Dendritic cell treated with granulocyte-macrophage colony-stimulating factor and Interleukin-4, amounts not matched to agents 40 ng/mL and 50 ng/mL, for 4 days (primary cell): ENCODE results near the gene RAMP3.

Experiments used
- H3K27ac Mint-ChIP-seq: one replicate; pipeline ENCODE4 v1.8.0; 2022; ENCODE audit warnings: mild to moderate bottlenecking, mixed read lengths
- H3K27me3 Mint-ChIP-seq: one replicate; pipeline ENCODE4 v1.8.0; 2022; ENCODE audit warnings: mild to moderate bottlenecking, mixed read lengths
- H3K36me3 Mint-ChIP-seq: one replicate; pipeline ENCODE4 v1.8.0; 2022; ENCODE audit warnings: low read depth, mixed read lengths
- H3K4me1 Mint-ChIP-seq: one replicate; pipeline ENCODE4 v1.8.0; 2022; ENCODE audit warnings: low read depth, mixed read lengths
- H3K4me3 Mint-ChIP-seq: one replicate; pipeline ENCODE4 v1.8.0; 2022; ENCODE audit warnings: mild to moderate bottlenecking, moderate library complexity, mixed read lengths
- H3K9me3 Mint-ChIP-seq: one replicate; pipeline ENCODE4 v1.8.0; 2022; ENCODE audit warnings: mixed read lengths
- intact Hi-C: fragments of 100-400 bp; cut with micrococcal nuclease; formaldehyde crosslinking; loops from one replicate; pipeline ENCODE4 v1.15.0; 2022

RAMP3 gene

DNA sequence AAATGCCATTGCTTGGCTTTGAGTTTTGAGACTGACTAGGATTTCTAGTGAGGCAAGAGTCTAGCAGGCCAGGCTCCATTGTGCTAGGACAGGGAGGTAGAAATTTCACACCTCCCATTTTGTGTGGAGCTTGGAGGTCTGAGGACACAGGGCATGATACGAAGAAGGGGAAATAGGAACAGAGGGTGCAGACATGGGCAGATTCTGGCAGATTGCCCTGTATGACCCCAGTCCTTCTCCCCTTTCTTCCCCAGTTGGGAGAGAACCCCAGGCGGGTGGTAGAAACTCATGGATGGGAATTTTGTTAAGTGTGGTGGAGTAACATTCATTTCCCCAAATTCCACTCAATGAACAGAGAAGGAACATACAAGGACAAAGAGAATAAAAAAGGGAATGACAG lies 54.4 kb downstream of the RAMP3 start:
- H3K4me3 Mint-ChIP-seq: no peak overlapping the region

DNA sequence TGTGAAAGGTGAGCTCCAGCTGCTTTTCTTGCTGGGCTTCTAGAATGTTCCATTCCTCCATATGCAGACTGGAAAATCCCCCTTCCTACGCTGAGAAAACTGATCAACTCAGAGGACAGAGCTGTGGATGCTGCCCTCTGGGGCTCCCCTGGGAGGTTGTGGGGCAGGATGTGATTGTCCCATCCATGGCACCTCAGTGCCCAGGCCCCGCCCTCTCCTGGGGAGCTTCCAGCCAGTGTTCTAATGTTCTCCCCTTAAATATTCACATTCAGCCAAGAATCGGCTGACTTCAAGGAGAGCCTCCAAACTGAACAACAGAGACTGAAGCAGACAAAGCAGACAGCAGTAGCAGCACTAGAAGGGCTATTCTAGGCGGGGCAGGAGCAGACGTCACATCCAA lies 55.0 kb downstream of the RAMP3 start:
- H3K9me3 Mint-ChIP-seq: no peaks in the 10 kb centered on the region
- H3K36me3 Mint-ChIP-seq: no peaks in the 10 kb centered on the region
- peaks cover 43% of the 10 kb centered on the region for H3K27me3 Mint-ChIP-seq
- intact Hi-C loops: no loop called here
- H3K27ac Mint-ChIP-seq: no peak overlapping the region
- H3K4me1 Mint-ChIP-seq: no peaks in the 10 kb centered on the region
- no peak overlapping the region for H3K4me3 Mint-ChIP-seq

More for the DNA sequence above, 54.4 kb downstream of the RAMP3 start:
- intact Hi-C loops: no loop called here
- Mint-ChIP-seq H3K36me3 (no peaks in the 10 kb centered on the region), H3K4me1 (no peaks in the 10 kb centered on the region), H3K9me3 (no peaks in the 10 kb centered on the region), H3K27me3 (peaks cover 45% of the 10 kb centered on the region), H3K27ac (no peak overlapping the region)

DNA sequence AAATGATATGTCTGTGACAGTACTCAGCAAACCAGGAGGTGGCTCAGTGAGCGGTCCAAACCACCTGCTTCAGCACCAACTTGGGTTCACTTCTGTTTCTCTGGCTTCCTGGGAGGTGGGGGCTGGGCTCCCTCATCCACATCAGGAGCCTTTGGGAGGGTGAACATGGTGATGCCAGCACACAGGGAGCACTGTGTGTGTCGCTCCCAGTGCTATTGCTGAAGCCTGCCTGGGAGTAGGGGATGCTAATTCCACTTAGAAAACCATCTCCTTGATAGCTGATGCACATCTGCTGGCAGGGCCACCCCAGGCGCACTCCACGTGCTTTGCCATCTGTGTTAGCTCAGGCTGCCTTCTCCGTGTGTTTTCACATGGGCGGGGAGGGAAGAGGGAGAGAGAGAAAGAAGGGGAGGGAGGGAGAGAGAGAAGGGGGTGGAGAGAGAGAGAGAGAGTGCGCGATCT lies 58.0 kb downstream of the RAMP3 start:
- H3K4me3 Mint-ChIP-seq: no peak overlapping the region
- no peak overlapping the region for H3K27ac Mint-ChIP-seq
- intact Hi-C loops: no loop called here
- peaks cover 36% of the 10 kb centered on the region for H3K27me3 Mint-ChIP-seq
- H3K4me1 Mint-ChIP-seq: no peaks in the 10 kb centered on the region
- H3K9me3 Mint-ChIP-seq: no peaks in the 10 kb centered on the region
- H3K36me3 Mint-ChIP-seq: no peaks in the 10 kb centered on the region

DNA sequence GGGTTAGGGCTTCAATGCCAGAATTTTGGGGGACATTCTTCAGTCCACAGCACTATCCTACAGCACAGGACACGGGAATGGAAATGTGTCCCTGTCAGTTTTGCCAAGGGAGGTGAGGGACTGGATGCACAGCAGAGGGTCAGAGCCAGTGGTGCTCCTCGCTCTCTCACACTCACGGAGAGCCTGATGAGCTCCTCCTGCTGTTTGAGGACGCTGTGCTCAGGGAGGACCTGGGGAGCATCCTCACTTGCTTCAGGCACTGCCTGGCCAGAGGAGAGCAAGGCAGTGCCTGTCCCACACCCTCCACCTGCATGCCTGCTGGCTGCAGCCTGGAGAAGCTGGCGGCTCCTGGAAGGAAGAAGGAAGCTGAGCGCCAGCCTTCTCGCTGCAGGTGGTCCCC lies 58.6 kb downstream of the RAMP3 start:
- Mint-ChIP-seq H3K27me3 (peaks cover 35% of the 10 kb centered on the region), H3K4me3 (no peak overlapping the region), H3K4me1 (no peaks in the 10 kb centered on the region), H3K27ac (no peak overlapping the region), H3K9me3 (no peaks in the 10 kb centered on the region), H3K36me3 (no peaks in the 10 kb centered on the region)
- intact Hi-C loops: no loop called here

DNA sequence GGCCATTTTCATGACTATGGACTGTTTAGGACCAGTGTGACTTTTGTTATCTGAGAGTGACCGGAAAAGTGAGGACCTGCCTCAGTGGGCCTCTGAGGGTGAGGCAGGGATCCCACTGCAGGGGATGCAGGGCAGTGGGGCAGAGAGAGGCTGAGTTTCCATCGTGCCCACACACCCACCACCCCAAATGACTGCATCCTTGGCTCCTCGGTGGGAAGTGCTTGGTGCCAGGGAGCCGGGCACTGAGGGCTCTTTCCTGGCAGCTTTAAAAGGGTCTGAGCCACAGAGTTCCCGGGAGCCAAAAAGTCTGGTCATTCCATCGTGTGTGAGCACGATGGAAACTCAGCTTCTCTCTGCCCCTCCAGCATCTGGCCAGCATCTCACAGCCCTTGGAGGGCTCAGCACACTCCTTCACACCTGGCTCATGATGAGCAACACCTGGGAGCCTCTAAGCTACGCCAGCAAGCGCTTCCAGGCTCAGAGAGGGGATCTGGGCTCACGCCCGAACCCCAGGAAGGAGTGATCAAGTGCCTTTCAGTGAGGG lies 59.1 kb downstream of the RAMP3 start:
- Mint-ChIP-seq H3K4me3 (no peak overlapping the region), H3K36me3 (no peaks in the 10 kb centered on the region), H3K9me3 (no peaks in the 10 kb centered on the region), H3K27ac (no peak overlapping the region), H3K27me3 (peaks cover 33% of the 10 kb centered on the region), H3K4me1 (no peaks in the 10 kb centered on the region)
- intact Hi-C loops: no loop called here

DNA sequence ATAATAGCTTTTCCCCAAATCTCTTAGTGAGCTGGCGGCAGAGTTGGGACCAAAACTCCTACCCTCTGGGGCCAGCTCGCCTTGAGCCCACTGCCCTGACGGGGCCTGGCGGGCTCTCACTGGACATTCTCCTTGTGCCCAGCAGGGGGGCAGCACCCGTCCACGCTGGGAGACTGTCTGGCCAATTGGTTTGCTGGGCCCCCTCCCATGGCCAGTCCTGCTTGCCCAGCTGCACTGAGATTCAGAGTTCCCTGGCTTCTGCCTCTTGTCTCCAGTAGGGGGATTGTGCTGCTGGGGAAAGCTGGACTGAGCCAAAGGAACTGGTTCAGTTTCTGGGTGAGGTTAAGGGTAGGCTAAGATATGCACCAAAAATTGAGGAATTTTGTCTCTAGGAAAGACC lies 59.8 kb downstream of the RAMP3 start:
- Mint-ChIP-seq H3K27me3 (peaks cover 32% of the 10 kb centered on the region), H3K36me3 (no peaks in the 10 kb centered on the region), H3K27ac (no peak overlapping the region), H3K9me3 (no peaks in the 10 kb centered on the region), H3K4me1 (no peaks in the 10 kb centered on the region), H3K4me3 (no peak overlapping the region)
- intact Hi-C loops: no loop called here

DNA sequence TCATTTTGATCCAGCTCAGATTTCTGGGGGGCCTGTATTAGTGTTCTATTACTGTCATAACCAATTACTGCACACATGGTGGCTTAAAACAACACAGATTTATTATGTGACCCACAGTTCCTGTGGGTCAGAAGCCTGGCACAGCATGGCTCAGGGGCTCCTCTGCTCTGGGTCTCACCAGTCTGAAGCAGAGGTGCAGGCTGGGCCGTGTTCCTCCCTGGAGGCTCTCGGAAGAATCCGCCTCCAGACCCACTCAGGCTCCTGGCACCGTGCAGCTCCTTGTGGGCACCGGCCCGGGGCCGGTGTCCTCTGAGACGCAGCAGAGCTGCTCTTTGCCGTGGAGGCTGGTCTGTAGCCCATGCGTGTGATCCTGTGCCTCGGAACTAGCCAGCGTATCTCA lies 61.5 kb downstream of the RAMP3 start:
- Mint-ChIP-seq H3K27me3 (peaks cover 28% of the 10 kb centered on the region), H3K9me3 (no peaks in the 10 kb centered on the region), H3K36me3 (no peaks in the 10 kb centered on the region), H3K4me1 (no peaks in the 10 kb centered on the region), H3K4me3 (no peak overlapping the region), H3K27ac (no peak overlapping the region)
- intact Hi-C loops: no loop called here

DNA sequence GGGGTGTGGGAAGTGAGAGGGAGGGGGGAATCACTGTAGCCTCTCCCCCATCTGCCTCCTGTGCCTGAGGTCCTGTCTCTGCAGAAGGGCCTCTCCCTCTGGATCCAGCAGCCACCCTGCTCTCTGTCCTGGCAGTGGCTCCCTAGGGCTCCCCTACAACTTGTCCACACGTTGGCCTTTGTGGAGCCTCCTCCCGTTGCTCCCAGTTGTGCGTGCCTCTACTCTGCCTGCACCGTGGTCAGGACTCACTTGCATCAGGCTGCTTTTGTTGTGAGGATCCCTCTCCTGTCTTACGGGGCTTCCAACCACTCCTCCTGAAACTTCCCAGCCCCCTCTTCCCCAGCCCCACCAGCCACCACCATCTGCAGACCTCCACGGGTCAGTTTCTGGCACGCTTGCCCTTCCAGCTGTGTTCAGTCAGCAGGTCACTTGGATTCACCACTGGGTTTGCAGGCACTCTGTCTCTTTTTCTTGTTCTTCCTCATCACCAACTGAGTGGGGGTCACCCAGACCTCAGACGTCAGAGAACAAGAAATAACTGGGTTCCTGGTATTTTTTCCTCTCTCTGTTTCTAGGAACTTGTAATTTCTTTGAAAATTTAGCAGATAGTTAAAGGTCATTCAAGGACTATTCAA lies 62.3 kb downstream of the RAMP3 start:
- H3K9me3 Mint-ChIP-seq: no peaks in the 10 kb centered on the region
- no peaks in the 10 kb centered on the region for H3K36me3 Mint-ChIP-seq
- H3K4me1 Mint-ChIP-seq: no peaks in the 10 kb centered on the region
- no peak overlapping the region for H3K27ac Mint-ChIP-seq
- H3K4me3 Mint-ChIP-seq: no peak overlapping the region
- intact Hi-C loops: no loop called here
- H3K27me3 Mint-ChIP-seq: peaks cover 23% of the 10 kb centered on the region

DNA sequence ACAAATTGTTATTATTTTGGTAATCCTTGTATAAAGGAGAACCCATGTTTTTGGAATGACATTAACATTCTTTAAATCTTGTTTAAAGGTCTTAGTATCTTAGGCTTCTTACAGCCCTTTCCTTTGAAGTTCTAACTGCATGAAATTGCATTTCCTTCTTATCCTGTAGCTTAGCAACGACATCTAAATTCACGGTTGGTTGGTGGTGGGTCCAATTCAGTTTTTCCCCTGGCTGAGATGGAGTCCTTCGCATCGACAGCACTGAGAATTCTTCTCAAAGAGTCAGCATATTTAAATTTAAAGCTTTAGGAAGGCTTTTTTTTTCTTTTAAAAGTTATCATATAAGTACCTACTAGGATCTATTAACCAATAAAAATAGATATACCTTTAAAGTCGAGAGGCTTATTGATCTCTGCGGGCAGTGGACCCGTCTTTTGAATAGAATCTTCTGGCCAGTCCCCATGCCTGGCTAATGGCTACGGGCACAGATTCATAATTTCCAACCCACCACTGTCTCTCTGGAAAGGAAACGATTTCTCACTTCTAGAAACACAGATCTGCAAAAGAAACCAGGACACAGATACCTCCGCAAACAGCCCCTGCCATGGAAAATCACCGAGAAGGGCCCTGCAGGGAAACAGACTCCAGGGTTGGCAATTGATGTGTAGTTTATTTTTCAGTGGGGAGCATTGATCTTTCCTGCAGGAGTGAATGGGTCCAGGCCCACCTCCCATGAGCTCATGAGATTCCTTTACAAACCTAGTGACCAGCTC lies 63.4 kb downstream of the RAMP3 start:
- Mint-ChIP-seq H3K27ac (no peak overlapping the region), H3K4me3 (no peak overlapping the region), H3K9me3 (no peaks in the 10 kb centered on the region), H3K4me1 (no peaks in the 10 kb centered on the region), H3K36me3 (no peaks in the 10 kb centered on the region), H3K27me3 (peaks cover 16% of the 10 kb centered on the region)
- intact Hi-C loops: no loop called here

DNA sequence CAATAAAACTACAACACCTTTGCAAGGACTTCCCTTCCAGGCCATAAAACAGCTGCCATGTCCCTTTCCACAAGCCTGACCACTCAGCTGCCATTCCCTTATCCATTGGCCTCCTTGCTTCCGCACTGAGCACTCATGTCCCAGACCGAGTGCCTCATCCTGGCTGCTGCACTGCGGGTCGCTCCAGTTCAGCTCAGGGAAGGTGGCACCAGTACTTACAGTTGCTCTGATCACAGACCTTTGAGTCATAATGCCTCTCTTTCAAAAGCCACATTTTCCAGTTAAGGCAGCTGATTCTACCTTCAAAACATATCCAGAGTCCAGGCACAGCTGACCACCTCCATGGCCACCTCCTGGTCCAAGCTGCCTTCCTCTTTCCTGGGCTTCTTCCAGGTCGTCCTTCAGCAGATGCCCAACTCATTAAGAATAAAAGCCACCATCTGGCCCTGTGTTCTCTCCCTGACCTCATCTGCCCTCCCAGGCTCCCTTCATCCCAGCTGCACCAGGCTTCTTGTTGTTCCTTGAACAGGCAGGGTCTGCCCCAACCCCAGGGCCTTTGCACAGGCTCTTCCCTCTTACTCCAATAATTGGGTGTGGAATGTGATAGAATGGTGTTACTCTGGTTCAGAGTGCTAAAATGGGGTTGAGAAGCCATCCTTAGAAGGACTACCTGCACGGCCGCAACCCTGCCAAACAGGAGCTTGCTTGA lies 64.5 kb downstream of the RAMP3 start:
- H3K4me3 Mint-ChIP-seq: no peak overlapping the region
- H3K4me1 Mint-ChIP-seq: no peaks in the 10 kb centered on the region
- peaks cover 11% of the 10 kb centered on the region for H3K27me3 Mint-ChIP-seq
- no peaks in the 10 kb centered on the region for H3K9me3 Mint-ChIP-seq
- intact Hi-C loops: no loop called here
- no peaks in the 10 kb centered on the region for H3K36me3 Mint-ChIP-seq
- H3K27ac Mint-ChIP-seq: no peak overlapping the region

DNA sequence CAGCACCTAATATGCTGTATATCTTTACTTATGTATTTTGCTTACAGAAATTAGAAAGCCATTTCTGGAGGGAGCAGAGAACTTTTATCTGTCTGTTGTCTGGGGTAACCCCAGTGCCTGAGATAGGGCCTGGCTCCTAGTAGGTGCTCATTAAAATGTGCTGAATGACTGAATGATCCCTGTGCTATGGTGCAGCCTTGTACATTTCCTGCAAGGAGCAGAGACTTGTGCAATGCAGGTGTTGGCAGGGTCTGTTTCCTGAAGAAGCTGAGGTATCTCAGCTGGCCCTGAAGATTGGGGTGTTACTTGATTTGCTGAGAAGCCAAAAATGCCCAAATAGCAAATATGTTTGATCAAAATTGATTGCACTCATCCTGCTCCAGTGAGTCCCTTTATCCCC lies 65.5 kb downstream of the RAMP3 start:
- H3K4me3 Mint-ChIP-seq: no peak overlapping the region
- H3K27me3 Mint-ChIP-seq: peaks cover 14% of the 10 kb centered on the region
- intact Hi-C loops: no loop called here
- no peaks in the 10 kb centered on the region for H3K36me3 Mint-ChIP-seq
- no peak overlapping the region for H3K27ac Mint-ChIP-seq
- H3K9me3 Mint-ChIP-seq: no peaks in the 10 kb centered on the region
- H3K4me1 Mint-ChIP-seq: no peaks in the 10 kb centered on the region

DNA sequence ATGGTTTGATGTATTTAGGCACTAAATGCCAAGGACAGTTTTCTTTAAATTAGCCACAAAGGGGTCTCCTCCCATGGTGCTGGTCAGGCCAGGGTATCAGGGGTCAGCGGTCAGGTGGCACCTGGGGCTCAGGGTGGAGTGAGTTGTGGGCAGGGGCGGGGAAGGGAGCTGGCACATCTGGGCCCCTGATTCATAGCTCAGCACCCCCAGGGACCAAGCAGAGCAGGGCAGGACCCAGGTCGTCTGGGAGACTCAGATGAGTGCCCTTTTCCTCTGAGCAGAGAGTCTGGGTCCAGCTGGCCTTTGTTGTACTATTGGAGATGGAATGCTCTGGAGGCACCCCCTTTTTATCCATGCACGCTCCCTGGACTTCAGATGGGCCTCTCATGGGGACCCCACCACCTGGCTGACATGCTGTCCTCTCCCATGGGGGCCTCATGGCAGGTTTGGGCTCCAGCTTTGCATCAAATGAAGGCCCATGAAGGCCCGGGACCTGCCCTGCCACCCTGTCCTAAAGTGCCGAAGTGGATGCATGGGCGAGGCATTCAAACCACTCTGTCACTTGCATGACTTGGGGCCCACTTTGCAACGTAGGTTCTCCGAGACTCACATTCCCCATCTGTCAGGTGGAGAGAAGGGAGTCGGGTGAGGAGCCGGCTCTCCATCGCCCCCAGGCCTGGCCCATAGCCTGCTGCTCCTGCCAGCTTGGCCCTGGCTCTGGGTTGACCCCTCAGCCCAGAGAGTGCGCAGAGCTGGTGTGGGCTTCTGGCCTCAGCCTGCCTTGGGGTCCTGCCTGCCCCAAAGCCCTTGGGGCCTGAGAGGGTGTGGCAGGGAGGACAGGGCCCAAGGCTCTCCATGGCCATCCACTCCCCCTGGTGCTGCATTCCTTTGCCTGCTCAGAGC lies 66.4 kb downstream of the RAMP3 start:
- Mint-ChIP-seq H3K4me3 (no peak overlapping the region), H3K36me3 (no peaks in the 10 kb centered on the region), H3K9me3 (no peaks in the 10 kb centered on the region), H3K27ac (no peak overlapping the region), H3K4me1 (no peaks in the 10 kb centered on the region), H3K27me3 (peaks cover 19% of the 10 kb centered on the region)
- intact Hi-C loops: no loop called here

DNA sequence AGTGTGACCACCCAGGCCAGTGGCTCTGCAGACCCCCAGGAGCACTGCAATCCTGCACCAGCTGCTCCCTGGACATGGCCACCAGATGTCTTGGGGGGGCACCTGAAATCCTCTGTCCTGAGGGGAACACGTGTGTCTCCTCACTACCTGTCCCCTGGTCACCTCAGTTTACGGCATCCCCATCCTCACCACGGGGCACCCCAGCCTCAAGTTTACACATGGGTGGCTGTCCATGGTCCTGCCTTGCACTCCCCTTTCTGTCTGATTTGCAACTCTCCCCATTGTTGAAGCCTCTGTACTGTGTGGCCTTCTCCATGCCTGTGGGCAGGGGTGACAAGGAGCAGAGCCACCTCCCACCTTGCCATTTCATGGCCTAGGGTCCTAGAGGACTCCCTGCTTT lies 67.2 kb downstream of the RAMP3 start:
- Mint-ChIP-seq H3K4me1 (no peaks in the 10 kb centered on the region), H3K9me3 (no peaks in the 10 kb centered on the region), H3K27ac (no peak overlapping the region), H3K4me3 (no peak overlapping the region), H3K27me3 (peaks cover 25% of the 10 kb centered on the region), H3K36me3 (no peaks in the 10 kb centered on the region)
- intact Hi-C loops: no loop called here
